KOPT-K1 (cell line): ENCODE results near the gene OR2G6.
"Not testable (repeated sequence)": the region's sequence is repeated elsewhere in the genome, so short reads cannot be mapped to it uniquely, and the experiment has no call there.

Experiments
- H3K27ac ChIP-seq: fragments of 200-600 bp; sonication (generic); 2 replicates; pipeline ENCODE4 v1.5.1; 2016; ENCODE audit warnings: antibody characterized with exemption, mild to moderate bottlenecking, low read depth, low read length; ENCODE audit not compliant: poor library complexity, severe bottlenecking
- H3K36me3 ChIP-seq: fragments of 200-600 bp; sonication (generic); 2 replicates; pipeline ENCODE4 v1.5.1; 2017; ENCODE audit warnings: antibody characterized with exemption, mild to moderate bottlenecking, low read length, moderate library complexity; ENCODE audit not compliant: insufficient read depth
- H3K9me3 ChIP-seq: fragments of 200-600 bp; sonication (generic); 2 replicates; pipeline ENCODE4 v1.5.1; 2017; ENCODE audit warnings: antibody characterized with exemption, low read length, mild to moderate bottlenecking; ENCODE audit not compliant: insufficient read depth, poor library complexity, severe bottlenecking

The OR2G6 gene

GRCh38 chr1:248507773-248508172 lies at the start of gene OR2G6:
Gene OR2G6, plus strand, starts transcription at chr1:248508073. Its CDS starts 13,574 bp downstream, at chr1:248521647.
- H3K27ac ChIP-seq, H3K9me3 ChIP-seq: not testable (repeated sequence)

GRCh38 chr1:248459117-248459516 lies 48.8 kb upstream of the OR2G6 start:
- not testable (repeated sequence) for H3K9me3 ChIP-seq, H3K27ac ChIP-seq, H3K36me3 ChIP-seq

More at GRCh38 chr1:248507773-248508172, at the start of gene OR2G6:
- H3K36me3 ChIP-seq: not testable (repeated sequence)

GRCh38 chr1:248471154-248471553 lies 36.7 kb upstream of the OR2G6 start:
- no peaks in the 10 kb centered on the region for H3K9me3 ChIP-seq
- H3K36me3 ChIP-seq: no peaks in the 10 kb centered on the region

GRCh38 chr1:248472111-248472510 lies 35.8 kb upstream of the OR2G6 start:
- H3K27ac ChIP-seq, H3K36me3 ChIP-seq, H3K9me3 ChIP-seq: not testable (repeated sequence)

More at GRCh38 chr1:248471154-248471553, 36.7 kb upstream of the OR2G6 start:
- no peak overlapping the region for H3K27ac ChIP-seq

- H3K27ac ChIP-seq, H3K9me3 ChIP-seq: not testable (repeated sequence)
These were observed 34.8 kb upstream of the OR2G6 start, which contains the start of gene OR2T3 for GRCh38 chr1:248473051-248473450. Gene OR2T3, plus strand, starts transcription at chr1:248473351. Its CDS starts 0 bp downstream, at chr1:248473351.

GRCh38 chr1:248475660-248476059 lies 32.2 kb upstream of the OR2G6 start:
- H3K36me3 ChIP-seq, H3K9me3 ChIP-seq, H3K27ac ChIP-seq: not testable (repeated sequence)

More at GRCh38 chr1:248473051-248473450, 34.8 kb upstream of the OR2G6 start, which contains the start of gene OR2T3:
- H3K36me3 ChIP-seq: not testable (repeated sequence)

GRCh38 chr1:248481686-248482579 lies 25.9 kb upstream of the OR2G6 start:
- not testable (repeated sequence) for H3K9me3 ChIP-seq, H3K36me3 ChIP-seq
- peak overlapping the region; percentile 77 for H3K27ac ChIP-seq

- H3K27ac ChIP-seq, H3K9me3 ChIP-seq, H3K36me3 ChIP-seq: not testable (repeated sequence)
These were observed 19.6 kb upstream of the OR2G6 start, which contains the start of gene OR2T5 for GRCh38 chr1:248488289-248488688. Gene OR2T5, plus strand, starts transcription at chr1:248488589. Its CDS starts 0 bp downstream, at chr1:248488589.

- not testable (repeated sequence) for H3K27ac ChIP-seq, H3K36me3 ChIP-seq, H3K9me3 ChIP-seq
These were observed 11.2 kb upstream of the OR2G6 start for GRCh38 chr1:248496661-248497060.

- not testable (repeated sequence) for H3K36me3 ChIP-seq, H3K9me3 ChIP-seq, H3K27ac ChIP-seq
These were observed 7.4 kb upstream of the OR2G6 start for GRCh38 chr1:248500305-248501035.

GRCh38 chr1:248510217-248510616 lies 2.3 kb downstream of the OR2G6 start:
- H3K27ac ChIP-seq, H3K36me3 ChIP-seq, H3K9me3 ChIP-seq: not testable (repeated sequence)

GRCh38 chr1:248521856-248522255 lies 14.0 kb downstream of the OR2G6 start:
- H3K36me3 ChIP-seq: no peaks in the 10 kb centered on the region
- H3K27ac ChIP-seq: no peak overlapping the region
- H3K9me3 ChIP-seq: no peaks in the 10 kb centered on the region

GRCh38 chr1:248537449-248537848 lies 29.6 kb downstream of the OR2G6 start:
- not testable (repeated sequence) for H3K27ac ChIP-seq, H3K36me3 ChIP-seq, H3K9me3 ChIP-seq

- not testable (repeated sequence) for H3K36me3 ChIP-seq
These were observed 39.5 kb downstream of the OR2G6 start for GRCh38 chr1:248547383-248547782.

GRCh38 chr1:248551027-248551426 lies 43.2 kb downstream of the OR2G6 start:
- H3K36me3 ChIP-seq, H3K9me3 ChIP-seq, H3K27ac ChIP-seq: not testable (repeated sequence)

More at GRCh38 chr1:248547383-248547782, 39.5 kb downstream of the OR2G6 start:
- H3K9me3 ChIP-seq, H3K27ac ChIP-seq: not testable (repeated sequence)
